ENCODE measurements around the gene MAMDC2. TPM values are rescaled to one million over a fixed set of nuclear protein-coding genes. Genes with fewer than 3 reads are reported as not detected.

Gene MAMDC2
- total and polyA plus RNA-seq, 2 of the 8 experiments (the other 6 are each of a cell fraction or from before 2014, with no cell fraction given): 6.1 to 15.4 TPM

DNA sequence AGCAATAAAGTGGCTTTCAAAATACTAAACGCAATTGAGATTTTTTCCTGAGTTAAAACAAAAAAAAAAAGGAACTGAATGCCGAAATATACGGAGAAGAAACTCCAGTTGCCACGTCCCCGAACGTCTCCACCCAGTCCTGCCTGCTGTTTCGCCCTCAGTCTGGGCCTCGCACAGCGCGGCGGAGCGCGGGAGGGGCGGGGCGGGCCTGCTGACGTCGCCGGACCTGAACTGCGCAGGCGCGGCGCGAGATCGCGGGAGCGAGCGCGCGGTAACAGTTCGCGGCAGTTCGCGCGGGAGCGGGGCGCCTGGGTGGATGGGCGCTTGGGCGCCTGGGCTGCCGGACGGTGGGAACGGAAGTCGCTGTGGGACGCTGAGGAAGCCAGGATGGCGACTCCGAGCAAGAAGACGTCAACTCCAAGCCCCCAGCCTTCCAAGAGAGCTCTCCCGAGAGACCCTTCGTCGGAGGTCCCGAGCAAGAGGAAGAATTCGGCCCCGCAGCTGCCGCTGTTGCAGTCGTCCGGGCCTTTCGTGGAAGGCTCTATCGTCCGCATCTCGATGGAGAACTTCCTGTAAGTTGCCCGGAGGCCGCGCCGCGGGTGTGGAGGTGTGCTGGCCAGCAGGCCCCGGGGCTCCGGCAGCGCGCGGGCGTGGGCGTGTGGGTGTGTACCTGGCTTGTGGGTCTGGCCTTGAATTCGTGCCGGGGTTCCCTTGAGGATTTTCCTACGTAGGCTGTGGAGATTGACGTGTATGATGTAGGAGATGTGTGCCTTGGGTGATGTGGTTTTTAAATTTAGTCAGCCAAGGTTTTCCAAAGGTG is 215.3 kb downstream of the MAMDC2 start, which contains the start of gene SMC5:
SMC5 (plus strand) TSS at position 287 of the 820 bp plus-strand sequence; CDS start at position 388, 101 bp downstream.
- no peak within 1 kb of the TSS for H2BK120ac ChIP-seq (replicated peaks; ENCODE audit: low read depth, low read length)
- peak within 1 kb of the TSS; percentile 80 to 96 (median 92) for H3K4me3 ChIP-seq (ENCODE audit: extremely low read depth in 1 of 4, insufficient read depth in 2 of 4, low read depth in 3 of 4, low read length in 4 of 4)
- peak within 1 kb of the TSS; percentile 50 for H4K5ac ChIP-seq (ENCODE audit: insufficient read length, low read depth, low read length)
- FAIRE-seq (no peak), DNase-seq (ENCODE audit: low read depth in 1 of 2, low spot score in 2 of 2) (peak; percentile 68 to 91)
- H3K4me2 ChIP-seq (ENCODE audit: insufficient read depth in 1 of 2, low read depth in 2 of 2, low read length in 2 of 2): peak within 1 kb of the TSS; percentile 81 to 86
- H3K23ac ChIP-seq (ENCODE audit: insufficient read length): no peak within 1 kb of the TSS
- H2AK5ac ChIP-seq (ENCODE audit: low read depth, low read length): no peak within 1 kb of the TSS
- H3K27ac ChIP-seq (ENCODE audit: low read depth, low read length): peak within 1 kb of the TSS; percentile 73
- peaks cover 6 to 7% of the 10 kb centered on the region in 2 experiments for H4K20me1 ChIP-seq (replicated peaks in 1 of 2; ENCODE audit: control insufficient read depth in 1 of 2, insufficient read depth in 2 of 2, low read length in 2 of 2)
- peak within 1 kb of the TSS; percentile 70 for H3K56ac ChIP-seq (replicated peaks; ENCODE audit: insufficient read length, low read depth, low read length)
- no peaks in the 10 kb centered on the region; the same call in 1 of the 2 replicates for H3K23me2 ChIP-seq (ENCODE audit: low read depth, low read length)
- H2BK12ac ChIP-seq (ENCODE audit: low read depth, low read length): no peak within 1 kb of the TSS
- peak within 1 kb of the TSS; percentile 71 for H4K91ac ChIP-seq (replicated peaks; ENCODE audit: insufficient read length, low read length)
- H3K9ac ChIP-seq (replicated peaks in 1 of 4; ENCODE audit: extremely low read depth in 1 of 4, low read depth in 3 of 4, low read length in 3 of 4): peak within 1 kb of the TSS; percentile 68 to 86 (median 84)
- no peaks in the 10 kb centered on the region for H3K27me3 ChIP-seq (replicated peaks in 1 of 4; ENCODE audit: control insufficient read depth in 3 of 4, extremely low read depth in 1 of 4, insufficient read depth in 3 of 4, low read length in 3 of 4)
- H2BK15ac ChIP-seq (ENCODE audit: low read length): no peak within 1 kb of the TSS; the same call in 1 of the 2 replicates
- WGBS, 2 experiments (ENCODE audit: extremely low coverage in 1 of 2, insufficient coverage in 1 of 2, insufficient read length in 1 of 2, insufficient replicate concordance in 2 of 2, low coverage in 1 of 2, low lambda C conversion rate in 2 of 2, missing lambda C conversion rate in 1 of 2): 1% methylated on average over 37 of the region's 75 CpGs; no CpG with 5 or more reads in 1 of the 2 experiments
- H3K79me1 ChIP-seq (ENCODE audit: low read depth, low read length): no peaks in the 10 kb centered on the region
- peak within 1 kb of the TSS; percentile 96 for H4K8ac ChIP-seq (ENCODE audit: extremely low read depth, insufficient read depth, low read length)
- CTCF ChIA-PET (ENCODE audit: partially characterized antibody): interaction anchor here (0.7 kb wide), 1 partner anchor 81 kb away, joined by 5 read pairs; no protein-coding TSS in a partner anchor
- H3K4ac ChIP-seq (replicated peaks; ENCODE audit: insufficient read length, low read depth, low read length): no peak within 1 kb of the TSS
- peaks cover 9 to 48% of the 10 kb centered on the region in 2 experiments for H3K79me2 ChIP-seq (ENCODE audit: control insufficient read depth in 1 of 2, insufficient read depth in 2 of 2, low read length in 2 of 2)
- H3K36me3 ChIP-seq (ENCODE audit: control insufficient read depth in 2 of 4, insufficient read depth in 4 of 4, low read length in 3 of 4): peaks cover 0 to 6% (median 0%) of the 10 kb centered on the region in 4 experiments; a peak in 1 of 8 replicates
- no peak within 1 kb of the TSS for H3K14ac ChIP-seq (ENCODE audit: insufficient read length)
- POLR2A ChIA-PET (ENCODE audit: partially characterized antibody): interaction anchor here (0.7 to 1.5 kb wide), 3 partner anchors 10 to 38 kb away, joined by 3 to 6 read pairs (median 3); no protein-coding TSS in a partner anchor
- H2BK20ac ChIP-seq (ENCODE audit: low read length): peak within 1 kb of the TSS; percentile 49; the same call in 1 of the 2 replicates
- H3K18ac ChIP-seq (ENCODE audit: extremely low read depth, low read length): peak within 1 kb of the TSS; percentile 86
- H2AFZ ChIP-seq (ENCODE audit: low read length): peak within 1 kb of the TSS; percentile 84
- peaks cover 0 to 4% (median 2%) of the 10 kb centered on the region in 4 experiments; a peak in 3 of 7 replicates for H3K4me1 ChIP-seq (replicated peaks in 1 of 4; ENCODE audit: control insufficient read depth in 3 of 4, insufficient read depth in 4 of 4, low read length in 3 of 4)
- H2BK5ac ChIP-seq (ENCODE audit: low read depth, low read length): 0 out of 2 replicates have a peak within 1 kb of the TSS, but pooled peaks have one; percentile 72
- no peaks in the 10 kb centered on the region for H3K9me3 ChIP-seq (ENCODE audit: insufficient read depth in 2 of 2, low read depth in 1 of 2, low read length in 1 of 2)
- no peak for TF ChIP-seq JUND (IDR thresholded peaks at IDR 0.05; ENCODE audit: low read length)
- no peak for TF ChIP-seq SP2 (IDR thresholded peaks at IDR 0.05; ENCODE audit: low read length)
- TF ChIP-seq JUN (IDR thresholded peaks at IDR 0.05; ENCODE audit: low read depth, low read length): no peak
- TF ChIP-seq EZH2 (IDR thresholded peaks at IDR 0.05; ENCODE audit: low read depth, low read length, severe bottlenecking): no peak
- no peak for TF ChIP-seq TEAD4 (IDR thresholded peaks at IDR 0.05; ENCODE audit: low read depth, low read length)
- no peak for TF ChIP-seq SRF (IDR thresholded peaks at IDR 0.05; ENCODE audit: low read depth, low read length)
- peak; percentile 49 to 82; a peak in 2 of 4 replicates for TF ChIP-seq HDAC2 (IDR thresholded peaks at IDR 0.05; ENCODE audit: borderline replicate concordance in 1 of 2, low read depth in 2 of 2, low read length in 2 of 2)
- TF ChIP-seq RAD21 (IDR thresholded peaks at IDR 0.05 in 1 of 2, conservative IDR thresholded peaks at IDR 0.05 in 1 of 2; ENCODE audit: low read depth in 2 of 2, low read length in 2 of 2): no peak
- no peak for TF ChIP-seq SIRT6 (IDR thresholded peaks at IDR 0.05; ENCODE audit: low read length)
- peak; percentile 2; the same call in 1 of the 2 replicates for TF ChIP-seq YY1 (IDR thresholded peaks at IDR 0.05; ENCODE audit: low read depth, low read length)

Data from H1 (cell line).